Posterior vena cava (tissue), 2 donors: ENCODE results near the gene MYO7A. TPM values are rescaled to one million over a fixed set of nuclear protein-coding genes. Genes with fewer than 3 reads are reported as not detected.
A peak's percentile ranks its signal among the peaks of the same experiment; 100 is the strongest.

Experiments used
- DNase-seq: peaks from one replicate; pipeline ENCODE4 v3.0.0-alpha.2; 2020; ENCODE audit warnings: low spot score
- intact Hi-C, 2 donors: fragments of 100-400 bp; cut with DNase I; formaldehyde crosslinking; loops; one replicate each; pipeline versions ENCODE4 v1.14.1 to v1.14.2; 2022 to 2023
- total RNA-seq, 2 donors: library from RNA; stranded (reverse); fragmentation: NEBNext Ultra II Directional; extraction: Animal tissue kit (Norgen Biotek cat#: 25700); gene quantifications; one replicate each; pipeline ENCODE4 v1.2.1, GENCODE V29; 2021
- donor health status: DM: yes; HTN: yes; CAD: no.
- donor health status: DM: yes; HTN: yes; CAD: no.

MYO7A gene
- total RNA-seq, 2 donors from 2014 or later = 12.2 to 17.3 TPM

- intact Hi-C loops = loop anchor here (10.0 kb wide), 2 partner anchors 421 to 431 kb away; no protein-coding TSS in a partner anchor
- no peak for DNase-seq
Observed at GRCh38 chr11:77123591-77123990, 4.5 kb upstream of the MYO7A start.

- intact Hi-C loops = loop anchor here (10.0 kb wide), 2 partner anchors 421 to 431 kb away; no protein-coding TSS in a partner anchor
Observed at GRCh38 chr11:77124041-77124440, 4.0 kb upstream of the MYO7A start.

GRCh38 chr11:77124488-77124887, 3.6 kb upstream of the MYO7A start:
- intact Hi-C loops = loop anchor here (10.0 kb wide), 2 partner anchors 420 to 430 kb away; no protein-coding TSS in a partner anchor
- DNase-seq = no peak

More at GRCh38 chr11:77124041-77124440, 4.0 kb upstream of the MYO7A start:
- DNase-seq = no peak

GRCh38 chr11:77125191-77125590, 2.9 kb upstream of the MYO7A start:
- no peak for DNase-seq
- intact Hi-C loops = loop anchor here (5.0 to 10.0 kb wide), 3 partner anchors 62 to 430 kb away; no protein-coding TSS in a partner anchor

- intact Hi-C loops = loop anchor here (5.0 to 10.0 kb wide), 3 partner anchors 62 to 429 kb away; no protein-coding TSS in a partner anchor
Observed at GRCh38 chr11:77125695-77126094, 2.4 kb upstream of the MYO7A start.

GRCh38 chr11:77126156-77126775, 1.8 kb upstream of the MYO7A start:
- intact Hi-C loops = loop anchor here (5.0 to 10.0 kb wide), 3 partner anchors 61 to 429 kb away; no protein-coding TSS in a partner anchor
- no peak for DNase-seq

More at GRCh38 chr11:77125695-77126094, 2.4 kb upstream of the MYO7A start:
- no peak for DNase-seq

GRCh38 chr11:77126861-77127234, 1.2 kb upstream of the MYO7A start:
- intact Hi-C loops = loop anchor here (5.0 to 10.0 kb wide), 3 partner anchors 60 to 428 kb away; no protein-coding TSS in a partner anchor
- DNase-seq = no peak

GRCh38 chr11:77127235-77127911, 673 bp upstream of the MYO7A start:
- intact Hi-C loops = loop anchor here (5.0 to 10.0 kb wide), 3 partner anchors 60 to 427 kb away; no protein-coding TSS in a partner anchor
- DNase-seq = peak; percentile 87

GRCh38 chr11:77129069-77129841, 1.2 kb downstream of the MYO7A start:
- intact Hi-C loops = loop anchor here (5.0 to 10.0 kb wide), 3 partner anchors 58 to 426 kb away; no protein-coding TSS in a partner anchor
- DNase-seq = no peak

GRCh38 chr11:77129842-77130756, 2.1 kb downstream of the MYO7A start:
- intact Hi-C loops = loop anchor here (5.0 to 10.0 kb wide), 3 partner anchors 57 to 425 kb away; no protein-coding TSS in a partner anchor
- DNase-seq = no peak

- intact Hi-C loops = no loop called here
- no peak for DNase-seq
Observed at GRCh38 chr11:77130763-77131513, 2.9 kb downstream of the MYO7A start.

- intact Hi-C loops = no loop called here
- no peak for DNase-seq
Observed at GRCh38 chr11:77131560-77131959, 3.5 kb downstream of the MYO7A start.

- intact Hi-C loops = no loop called here
- DNase-seq = no peak
Observed at GRCh38 chr11:77135069-77135468, 7.0 kb downstream of the MYO7A start.

GRCh38 chr11:77136074-77136473, 8.0 kb downstream of the MYO7A start:
- DNase-seq = no peak
- intact Hi-C loops = no loop called here

GRCh38 chr11:77136784-77137420, 8.9 kb downstream of the MYO7A start:
- no peak for DNase-seq
- intact Hi-C loops = no loop called here

GRCh38 chr11:77137421-77137820, 9.4 kb downstream of the MYO7A start:
- no peak for DNase-seq
- intact Hi-C loops = no loop called here

- intact Hi-C loops = no loop called here
- DNase-seq = no peak
Observed at GRCh38 chr11:77138106-77138649, 10.1 kb downstream of the MYO7A start.
